SK-N-SH treated with all-trans-retinoic acid at 6 μM for 48 hours (cell line): ENCODE results near the gene RSPH10B2.

ENCODE experiments used
- PATZ1 ChIP-seq: fragments of 250-450 bp; sonication (Bioruptor Pico); IDR thresholded peaks from 2 replicates; pipeline ENCODE4 v1.8.0; 2020; ENCODE audit warnings: mild to moderate bottlenecking, moderate library complexity, borderline replicate concordance
- PPARA ChIP-seq: fragments of 250-450 bp; sonication (Bioruptor Pico); IDR thresholded peaks from 2 replicates; pipeline ENCODE4 v1.5.0; 2020; ENCODE audit warnings: mild to moderate bottlenecking, borderline replicate concordance

DNA sequence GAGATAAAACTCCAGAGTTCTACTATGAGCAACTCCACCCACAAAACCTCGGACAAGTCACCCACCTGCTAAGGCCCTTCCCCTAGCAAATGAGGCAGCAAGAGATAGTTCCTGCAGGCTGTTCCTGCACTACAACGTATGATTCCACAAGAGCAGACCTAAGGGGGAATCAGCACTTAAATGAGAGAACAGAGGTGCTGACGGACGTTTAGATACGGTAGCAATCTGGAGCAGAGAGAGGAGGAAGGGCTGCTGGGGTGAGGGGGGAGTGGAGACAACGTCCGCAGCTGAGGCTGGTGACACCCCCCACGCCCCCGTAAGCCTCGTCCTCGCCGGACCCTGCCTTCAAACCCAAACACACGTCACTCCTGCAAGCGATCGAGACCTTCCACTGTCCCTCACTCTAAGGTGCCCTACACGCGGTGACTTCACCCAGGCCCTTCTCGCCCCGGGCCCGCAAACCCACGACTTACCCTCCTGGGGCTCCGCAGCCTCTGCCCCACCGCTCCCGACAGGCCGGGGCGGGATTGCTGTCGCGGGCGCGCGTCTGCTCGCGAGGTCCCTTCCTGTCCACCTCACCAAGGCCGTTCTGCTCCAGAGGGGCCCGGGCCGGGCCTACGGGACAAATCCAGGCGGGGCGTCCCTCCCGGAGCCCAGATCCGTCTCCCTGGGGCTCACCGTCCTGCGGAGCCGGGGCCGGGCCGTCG is 47.8 kb upstream of the RSPH10B2 start:
- TF ChIP-seq PATZ1 (no peak), PPARA (no peak)
